ENCODE data around the gene ZNF497. TPM values are rescaled to one million over a fixed set of nuclear protein-coding genes. Genes with fewer than 3 reads are reported as not detected.

The ZNF497 gene
- total and polyA plus RNA-seq, 2 of the 8 experiments (the other 6 are each of a cell fraction or from before 2014, with no cell fraction given), result 0.93 to 1.4 TPM

DNA sequence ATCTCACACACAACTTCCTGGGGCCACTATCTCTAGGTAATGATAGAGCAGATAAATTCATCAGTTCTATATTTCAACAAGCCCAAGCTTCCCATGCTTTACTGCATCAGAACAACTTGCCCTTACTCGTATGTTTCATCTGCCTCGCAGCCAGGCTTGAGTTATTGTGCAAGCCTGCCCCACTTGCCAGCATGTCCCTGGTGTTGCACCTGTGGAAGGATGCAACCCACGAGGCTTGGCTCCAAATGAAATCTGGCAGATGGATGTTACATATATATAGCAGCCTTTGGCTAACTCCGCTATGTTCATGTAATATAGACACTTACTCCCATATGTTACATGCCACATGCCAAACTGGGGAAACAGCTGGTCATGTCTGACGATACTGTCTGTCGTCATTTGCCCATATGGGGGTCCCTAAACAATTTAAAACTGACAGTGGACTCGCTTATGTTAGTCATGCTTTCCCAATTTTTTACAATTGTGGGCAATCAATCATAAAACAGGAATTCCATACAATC lies 51.1 kb downstream of the ZNF497 start (continued):
- TF ChIP-seq BCL11A (IDR thresholded peaks at IDR 0.05; ENCODE audit: low read depth in 2 of 2, low read length in 2 of 2), result no peak
- no peak for TF ChIP-seq CHD1 (IDR thresholded peaks at IDR 0.05; ENCODE audit: low read depth, low read length)
- no peak for TF ChIP-seq EZH2 (IDR thresholded peaks at IDR 0.05; ENCODE audit: low read depth, low read length, severe bottlenecking)
- no peak for TF ChIP-seq CBX8 (IDR thresholded peaks at IDR 0.05; ENCODE audit: borderline replicate concordance, low read depth, low read length)
- TF ChIP-seq CREB1 (IDR thresholded peaks at IDR 0.05), result no peak
- no peak for TF ChIP-seq KDM1A (IDR thresholded peaks at IDR 0.05; ENCODE audit: borderline replicate concordance, low read length)

All from H1 (cell line).